Hepatocyte (in vitro differentiated cells): ENCODE data around the gene LINGO1.

ENCODE experiments used
- CTCF ChIP-seq: fragments of 200-600 bp; sonication (generic); IDR thresholded peaks from 2 replicates; pipeline ENCODE4 v1.5.1; 2016; ENCODE audit warnings: antibody characterized with exemption, mild to moderate bottlenecking; ENCODE audit not compliant: poor library complexity
- EZH2phosphoT487 ChIP-seq: fragments of 200-600 bp; sonication (generic); IDR thresholded peaks from one replicate; pipeline ENCODE4 v1.6.1; 2018; ENCODE audit warnings: antibody characterized with exemption, mild to moderate bottlenecking, low read depth, moderate library complexity; ENCODE audit not compliant: unreplicated experiment, severe bottlenecking

- TF ChIP-seq EZH2phosphoT487: no peak
- TF ChIP-seq CTCF: no peak
These were observed 5.6 kb downstream of the LINGO1 start for GRCh38 chr15:77627067-77627466.
